ENCODE results near the gene EFCAB6.

DNA sequence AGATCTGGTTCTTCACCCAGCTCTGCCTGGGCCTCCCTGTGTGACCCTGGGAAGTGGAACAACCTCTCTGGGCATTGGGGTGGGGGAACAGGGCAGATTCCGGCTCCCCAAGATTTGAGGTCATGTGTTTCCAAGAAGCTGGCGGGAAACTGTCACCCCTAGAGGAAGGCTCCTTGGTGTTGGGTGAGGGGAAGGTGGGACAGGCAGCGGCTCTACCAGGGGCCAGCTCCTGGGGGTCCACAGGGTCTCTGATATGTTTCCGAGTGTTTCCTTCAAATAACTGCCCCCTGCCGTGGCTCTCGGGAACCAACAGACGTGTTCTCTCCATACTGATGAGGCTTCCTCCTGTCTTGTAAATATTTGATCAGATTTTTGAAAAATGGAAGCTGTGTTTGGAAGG is 321.8 kb downstream of the EFCAB6 start:
- no peak for TF ChIP-seq EP300 (IDR thresholded peaks at IDR 0.05)
- no peak for TF ChIP-seq CTCF (IDR thresholded peaks at IDR 0.05)
